HK-2 (cell line): Measurements from ENCODE around the gene PIM3.
A peak's percentile ranks its signal among the peaks of the same experiment; 100 is the strongest.

Experiments used
- DNase-seq: peaks from one replicate; pipeline ENCODE4 v3.0.0-alpha.2; 2018; ENCODE audit not compliant: unreplicated experiment

PIM3 gene

DNA sequence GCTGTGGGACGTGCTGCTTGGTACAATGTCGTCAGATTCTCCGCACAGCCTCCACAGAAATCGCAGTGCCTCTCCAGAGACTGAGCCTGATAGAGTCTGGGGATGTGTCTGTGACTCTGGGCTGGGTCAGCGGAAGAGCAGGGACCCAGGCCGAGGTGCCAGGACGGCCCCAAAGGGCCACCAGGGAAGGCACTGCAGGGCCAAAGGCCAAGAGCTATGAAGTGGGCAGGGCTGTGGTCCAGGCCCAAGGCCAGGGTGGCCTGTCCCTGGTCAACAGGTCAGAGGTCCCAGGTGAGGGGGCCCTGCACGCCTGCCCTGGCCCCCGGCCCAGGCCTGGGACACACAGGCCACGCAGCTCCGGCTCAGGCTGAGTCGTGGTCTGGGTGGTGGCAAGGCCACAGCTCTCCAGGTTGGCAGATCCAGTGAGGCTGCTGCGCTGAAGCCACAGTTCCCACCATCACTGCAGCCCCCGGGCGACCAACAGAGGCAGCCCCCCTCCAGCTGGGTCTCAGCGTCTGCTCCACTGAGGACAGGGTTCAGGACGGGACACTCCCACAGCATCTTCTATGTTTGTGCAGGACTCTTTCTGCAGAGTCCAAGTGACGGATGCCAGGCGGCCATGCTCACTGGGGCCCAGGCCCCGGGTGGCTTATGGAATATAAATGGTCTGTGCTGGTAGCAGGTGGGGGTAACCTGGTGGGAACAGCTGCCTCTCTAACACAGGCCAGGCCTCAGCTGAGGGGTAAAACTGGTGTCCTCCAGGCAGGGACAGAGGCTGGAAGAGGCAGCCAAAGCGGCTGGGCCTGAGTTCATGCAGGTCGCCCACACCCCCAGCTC is 4.8 kb upstream of the PIM3 start:
- DNase-seq: no peak

DNA sequence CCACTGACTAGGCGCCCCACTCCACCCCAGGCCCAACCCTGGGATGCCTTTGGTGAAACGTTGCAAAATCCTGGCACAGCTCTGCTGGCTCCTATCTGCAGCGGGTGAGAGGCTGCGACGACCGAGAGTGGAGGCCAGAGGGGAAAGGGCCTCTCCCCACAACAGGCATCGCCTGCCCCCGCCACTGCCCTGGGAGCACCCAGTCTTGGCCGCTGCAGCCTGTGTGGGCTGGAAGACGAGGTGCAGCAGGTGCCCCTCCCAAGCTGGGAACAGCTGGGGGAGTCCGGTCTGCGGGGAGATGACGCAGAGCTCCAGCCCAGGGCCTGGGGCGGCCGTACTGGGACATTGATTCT is 4.2 kb upstream of the PIM3 start:
- no peak for DNase-seq

DNA sequence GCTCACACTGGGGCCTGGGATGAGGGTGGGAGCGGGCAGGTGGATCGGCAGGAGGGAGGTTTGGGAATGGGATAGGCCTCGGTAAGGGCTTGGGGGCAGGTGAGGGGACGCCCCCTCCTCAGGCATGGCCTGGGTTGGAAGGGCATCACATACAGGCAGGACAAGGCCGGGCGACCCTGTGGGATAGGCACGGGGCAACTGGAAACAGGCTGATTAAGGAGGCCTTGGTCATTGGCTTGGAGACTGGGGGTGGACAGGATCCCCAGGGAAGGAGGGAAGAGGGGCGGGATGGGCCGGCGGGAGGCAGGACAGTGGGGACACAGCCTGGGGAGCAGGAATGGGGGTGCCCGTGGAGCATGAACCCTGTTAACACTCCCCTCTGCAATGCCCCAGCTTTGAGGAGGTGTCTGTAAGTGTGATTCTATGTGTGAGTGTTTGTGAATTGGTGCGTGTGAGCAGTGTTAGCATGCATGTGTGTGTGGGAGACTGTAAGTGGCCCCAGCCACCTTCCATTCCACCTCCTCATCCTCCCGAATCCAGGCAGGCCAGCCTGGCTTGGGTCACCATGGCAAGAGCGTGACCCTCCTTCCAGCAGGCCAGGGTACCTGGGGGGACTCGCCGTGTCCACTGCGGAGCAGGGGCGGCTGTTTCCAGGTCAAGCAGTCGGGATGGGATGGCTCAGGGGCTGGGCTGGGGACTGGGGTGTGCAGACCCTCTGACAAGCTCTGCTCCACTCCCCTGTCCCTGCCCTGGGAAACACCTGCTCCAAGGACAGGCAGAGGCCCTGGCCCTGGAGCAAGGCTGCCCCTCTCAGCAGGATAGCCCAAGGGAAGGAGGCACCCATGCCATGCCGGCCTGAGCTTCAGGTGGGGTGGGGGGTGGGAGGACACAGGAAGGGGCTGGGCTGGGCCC is 3.4 kb upstream of the PIM3 start:
- no peak for DNase-seq

DNA sequence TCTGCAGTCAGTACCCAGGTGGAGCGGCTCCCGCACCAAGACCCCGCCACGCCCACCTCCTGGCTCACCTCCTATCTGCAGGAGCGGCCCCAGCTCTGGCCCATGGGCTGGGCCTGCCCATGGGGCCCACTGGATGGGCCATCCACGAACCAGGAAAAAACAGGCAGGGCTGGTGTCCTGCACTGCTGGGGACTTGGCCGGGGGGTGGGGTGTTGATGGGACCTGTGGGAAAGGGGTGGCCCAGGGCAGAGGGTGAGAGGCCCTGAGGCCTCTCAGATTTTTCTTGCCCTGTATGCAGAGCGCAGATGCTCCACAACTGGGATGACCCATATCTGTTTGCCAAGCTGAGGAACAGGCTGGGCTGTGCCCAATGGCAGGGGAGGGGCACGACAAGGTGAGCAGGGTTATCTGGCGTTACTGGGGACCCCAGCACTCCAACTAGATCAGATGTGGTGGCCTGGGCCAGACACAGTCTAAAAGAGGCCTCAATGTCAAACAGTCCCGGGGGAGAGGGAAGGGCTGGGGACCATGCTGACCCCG is 2.7 kb upstream of the PIM3 start:
- no peak for DNase-seq

DNA sequence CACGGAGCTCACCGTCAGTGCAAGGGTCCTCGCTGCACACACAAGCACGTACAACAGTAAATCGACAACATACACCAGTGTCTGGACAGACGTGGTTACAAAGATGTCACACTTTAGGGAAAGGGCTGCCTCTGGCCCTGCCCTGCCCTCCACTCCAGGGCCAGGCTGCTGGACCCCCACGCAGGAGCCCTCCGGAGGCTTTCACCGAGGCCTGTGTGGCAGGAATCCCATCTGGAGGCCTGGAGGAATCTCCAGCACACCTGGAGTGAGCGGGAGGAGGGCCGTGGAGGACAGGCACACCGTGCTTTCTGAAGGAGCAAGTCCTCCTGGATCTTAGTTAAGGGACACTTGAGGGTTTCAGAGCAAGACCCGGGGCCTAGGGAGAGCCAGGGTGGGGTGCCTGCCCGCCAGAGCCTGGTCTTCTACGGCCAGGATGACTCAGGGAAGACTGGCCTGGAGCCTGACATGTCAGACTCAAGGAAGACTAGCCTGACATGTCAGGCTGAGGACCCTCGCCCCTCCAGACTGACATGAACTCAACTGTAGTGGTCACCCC is 2.1 kb upstream of the PIM3 start:
- DNase-seq: no peak

DNA sequence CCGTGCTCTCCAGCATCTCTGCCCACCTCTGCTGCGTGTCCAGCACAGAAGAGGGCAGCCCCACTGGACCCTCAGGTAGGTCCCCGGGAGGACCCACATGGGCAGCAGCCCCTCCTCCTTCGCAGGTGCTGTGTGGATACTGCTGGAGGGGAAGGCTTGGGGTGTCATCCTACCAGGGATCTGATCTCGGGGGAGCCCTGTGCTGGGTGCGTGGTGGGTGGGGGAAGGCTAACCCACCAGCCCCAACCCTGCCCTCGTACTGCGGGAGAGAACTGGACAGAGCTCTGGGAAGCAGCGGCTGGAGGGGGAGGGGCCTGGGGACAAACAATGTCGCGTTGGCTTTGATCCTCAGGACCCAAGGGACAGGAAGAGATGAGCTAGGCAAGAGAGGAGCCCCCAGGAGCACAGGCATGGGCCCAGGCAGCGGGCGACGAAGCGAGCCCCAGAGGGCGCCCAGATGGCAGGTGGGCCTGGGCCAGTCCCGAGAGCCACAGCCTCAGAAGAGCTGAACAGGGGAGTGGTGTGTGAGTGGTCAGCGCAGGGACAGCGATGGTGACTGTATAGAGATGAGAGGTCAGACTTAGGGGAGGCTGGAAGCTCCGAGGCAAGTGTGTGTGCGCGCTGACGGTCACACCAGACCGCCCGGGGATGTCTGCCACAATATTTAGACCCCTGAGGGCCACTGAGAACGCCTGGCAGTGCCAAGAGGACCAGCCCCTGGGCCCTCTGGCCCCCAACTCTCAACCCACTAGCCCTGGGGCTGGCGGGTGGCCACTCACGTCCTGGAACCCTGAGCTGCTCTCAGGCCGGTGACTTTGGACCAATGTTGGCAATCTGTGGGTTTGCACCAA is 1.4 kb upstream of the PIM3 start:
- no peak for DNase-seq

DNA sequence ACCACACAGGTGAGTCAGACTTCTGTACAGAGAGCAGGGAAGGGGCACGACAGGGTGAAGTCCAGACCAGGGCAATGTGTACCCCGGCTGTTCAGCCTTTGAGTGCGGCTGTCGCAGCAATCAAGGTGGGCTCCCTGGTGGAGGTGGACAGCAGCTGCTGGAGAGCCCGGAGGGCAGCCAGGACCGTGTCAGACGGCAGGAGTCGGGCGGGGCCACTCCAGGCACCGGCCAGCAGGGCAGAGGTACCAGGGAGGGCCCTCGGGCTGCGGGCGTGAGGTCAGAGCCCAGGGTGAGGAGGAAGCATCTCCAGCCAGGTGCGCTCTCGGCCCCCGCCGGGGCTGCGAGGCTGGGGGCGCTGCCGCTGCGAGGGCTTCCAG is 802 bp upstream of the PIM3 start:
- peak; percentile 65 for DNase-seq

DNA sequence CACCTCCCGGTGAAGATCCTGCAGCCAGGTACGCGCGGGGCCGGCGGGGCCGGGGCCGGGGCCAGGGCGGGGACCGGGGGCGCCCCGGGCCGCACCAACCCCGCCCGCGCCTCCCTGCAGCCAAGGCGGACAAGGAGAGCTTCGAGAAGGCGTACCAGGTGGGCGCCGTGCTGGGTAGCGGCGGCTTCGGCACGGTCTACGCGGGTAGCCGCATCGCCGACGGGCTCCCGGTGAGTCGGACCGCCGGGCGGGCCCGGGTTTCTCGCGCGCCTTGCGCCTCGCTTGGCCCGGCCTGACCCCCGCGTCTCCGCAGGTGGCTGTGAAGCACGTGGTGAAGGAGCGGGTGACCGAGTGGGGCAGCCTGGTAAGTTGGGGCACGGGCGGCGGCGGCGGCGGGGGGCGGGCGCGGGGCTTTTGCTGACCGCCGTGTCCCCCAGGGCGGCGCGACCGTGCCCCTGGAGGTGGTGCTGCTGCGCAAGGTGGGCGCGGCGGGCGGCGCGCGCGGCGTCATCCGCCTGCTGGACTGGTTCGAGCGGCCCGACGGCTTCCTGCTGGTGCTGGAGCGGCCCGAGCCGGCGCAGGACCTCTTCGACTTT is 531 bp downstream of the PIM3 start:
- DNase-seq: no peak

DNA sequence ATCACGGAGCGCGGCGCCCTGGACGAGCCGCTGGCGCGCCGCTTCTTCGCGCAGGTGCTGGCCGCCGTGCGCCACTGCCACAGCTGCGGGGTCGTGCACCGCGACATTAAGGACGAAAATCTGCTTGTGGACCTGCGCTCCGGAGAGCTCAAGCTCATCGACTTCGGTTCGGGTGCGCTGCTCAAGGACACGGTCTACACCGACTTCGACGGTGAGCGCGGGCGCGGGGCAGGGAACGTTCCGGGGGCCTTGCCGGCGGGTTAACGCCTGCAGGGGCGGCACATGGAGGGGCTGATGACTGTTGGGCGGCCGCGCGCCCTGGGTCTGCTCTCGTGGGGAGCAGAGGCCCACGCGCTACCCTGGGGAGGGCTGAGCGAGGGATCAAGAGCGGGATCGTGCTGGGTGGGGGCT is 1.0 kb downstream of the PIM3 start:
- DNase-seq: no peak

DNA sequence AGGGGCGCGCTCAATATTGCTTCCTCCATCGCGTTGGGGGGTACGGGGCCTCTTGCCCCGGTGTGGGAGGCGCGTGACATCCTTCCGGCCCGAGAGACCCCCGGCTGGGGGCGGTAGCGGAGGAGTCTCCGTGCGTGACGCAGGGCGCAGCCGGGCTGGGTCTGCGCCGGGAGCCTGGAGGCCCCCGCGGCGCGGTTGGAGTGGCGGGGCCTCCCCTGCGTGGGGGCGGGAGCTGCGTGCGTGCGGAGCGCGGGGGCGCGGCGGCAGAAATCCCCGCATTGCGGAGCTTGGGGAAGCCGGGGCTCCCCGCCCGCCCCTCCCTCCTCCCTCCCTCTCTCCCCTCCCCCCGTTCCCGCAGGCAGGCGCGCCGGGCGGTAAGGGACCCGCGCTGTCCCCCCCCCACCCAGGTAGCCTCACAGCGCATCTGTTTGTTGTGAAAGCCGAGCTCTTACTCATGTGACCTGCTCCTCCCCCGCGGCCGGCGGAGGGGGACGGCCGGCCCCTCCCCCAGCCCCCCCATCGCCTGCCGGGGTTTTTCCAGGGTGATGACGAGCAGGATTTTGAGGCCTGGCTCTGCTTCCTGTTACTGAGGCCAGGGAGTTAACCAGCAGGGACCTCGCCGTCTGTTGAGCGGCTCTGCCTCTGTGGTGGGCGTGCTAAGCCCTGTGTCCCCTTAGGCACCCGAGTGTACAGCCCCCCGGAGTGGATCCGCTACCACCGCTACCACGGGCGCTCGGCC is 1.6 kb downstream of the PIM3 start:
- DNase-seq: peak; percentile 91

DNA sequence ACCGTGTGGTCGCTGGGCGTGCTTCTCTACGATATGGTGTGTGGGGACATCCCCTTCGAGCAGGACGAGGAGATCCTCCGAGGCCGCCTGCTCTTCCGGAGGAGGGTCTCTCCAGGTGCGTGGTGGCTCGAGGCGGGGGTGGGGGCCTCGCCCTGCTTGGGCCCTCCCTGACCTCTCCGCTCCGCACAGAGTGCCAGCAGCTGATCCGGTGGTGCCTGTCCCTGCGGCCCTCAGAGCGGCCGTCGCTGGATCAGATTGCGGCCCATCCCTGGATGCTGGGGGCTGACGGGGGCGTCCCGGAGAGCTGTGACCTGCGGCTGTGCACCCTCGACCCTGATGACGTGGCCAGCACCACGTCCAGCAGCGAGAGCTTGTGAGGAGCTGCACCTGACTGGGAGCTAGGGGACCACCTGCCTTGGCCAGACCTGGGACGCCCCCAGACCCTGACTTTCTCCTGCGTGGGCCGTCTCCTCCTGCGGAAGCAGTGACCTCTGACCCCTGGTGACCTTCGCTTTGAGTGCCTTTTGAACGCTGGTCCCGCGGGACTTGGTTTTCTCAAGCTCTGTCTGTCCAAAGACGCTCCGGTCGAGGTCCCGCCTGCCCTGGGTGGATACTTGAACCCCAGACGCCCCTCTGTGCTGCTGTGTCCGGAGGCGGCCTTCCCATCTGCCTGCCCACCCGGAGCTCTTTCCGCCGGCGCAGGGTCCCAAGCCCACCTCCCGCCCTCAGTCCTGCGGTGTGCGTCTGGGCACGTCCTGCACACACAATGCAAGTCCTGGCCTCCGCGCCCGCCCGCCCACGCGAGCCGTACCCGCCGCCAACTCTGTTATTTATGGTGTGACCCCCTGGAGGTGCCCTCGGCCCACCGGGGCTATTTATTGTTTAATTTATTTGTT is 2.4 kb downstream of the PIM3 start:
- DNase-seq: no peak

DNA sequence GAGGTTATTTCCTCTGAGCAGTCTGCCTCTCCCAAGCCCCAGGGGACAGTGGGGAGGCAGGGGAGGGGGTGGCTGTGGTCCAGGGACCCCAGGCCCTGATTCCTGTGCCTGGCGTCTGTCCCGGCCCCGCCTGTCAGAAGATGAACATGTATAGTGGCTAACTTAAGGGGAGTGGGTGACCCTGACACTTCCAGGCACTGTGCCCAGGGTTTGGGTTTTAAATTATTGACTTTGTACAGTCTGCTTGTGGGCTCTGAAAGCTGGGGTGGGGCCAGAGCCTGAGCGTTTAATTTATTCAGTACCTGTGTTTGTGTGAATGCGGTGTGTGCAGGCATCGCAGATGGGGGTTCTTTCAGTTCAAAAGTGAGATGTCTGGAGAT is 3.1 kb downstream of the PIM3 start:
- DNase-seq: no peak

DNA sequence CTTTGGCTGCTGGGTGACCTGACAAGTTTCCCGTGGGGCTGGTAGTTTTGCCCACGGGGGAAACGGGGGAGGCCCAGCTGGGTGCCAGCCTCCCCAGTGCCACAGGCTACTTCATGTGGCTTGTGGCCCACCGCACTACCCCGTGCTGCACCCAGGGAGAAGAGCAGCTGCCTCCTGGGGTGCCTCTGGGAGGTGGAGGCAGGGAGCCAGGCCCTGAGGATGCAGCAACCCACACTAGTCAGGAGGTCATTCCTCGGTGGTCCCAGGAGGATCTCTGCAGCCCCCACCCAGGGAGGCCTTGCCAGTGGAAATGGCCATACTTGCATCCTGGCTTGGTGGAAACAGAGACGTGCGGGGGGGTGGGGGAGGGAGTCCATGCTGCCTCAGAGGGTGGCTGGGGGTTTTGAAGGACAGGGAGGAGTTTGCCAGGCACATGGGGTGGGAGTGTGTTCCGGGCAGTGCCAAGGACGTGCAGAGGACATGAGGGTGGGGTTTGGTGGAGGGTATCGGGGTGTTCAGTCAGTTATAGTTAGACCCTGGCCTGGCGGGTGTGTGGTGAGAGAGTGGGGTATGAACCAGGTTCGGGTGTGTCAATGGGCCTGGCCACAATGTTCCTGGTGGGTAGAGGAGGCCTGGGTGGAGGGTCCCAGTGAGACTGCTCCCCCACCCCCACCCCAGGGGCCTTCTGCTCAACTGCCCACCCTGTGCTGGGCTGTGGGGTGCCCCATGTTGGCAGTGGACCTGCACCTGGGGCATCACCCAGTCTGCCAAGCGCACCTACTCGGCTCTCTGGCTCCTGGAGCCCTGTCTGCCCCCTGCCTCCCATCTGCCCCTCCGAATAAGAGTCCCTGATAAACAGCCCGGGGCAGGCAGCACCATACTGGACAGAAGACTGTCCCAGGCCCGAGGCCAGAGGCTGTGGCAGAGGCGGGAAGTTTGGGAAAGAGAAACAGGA is 3.8 kb downstream of the PIM3 start:
- no peak for DNase-seq

DNA sequence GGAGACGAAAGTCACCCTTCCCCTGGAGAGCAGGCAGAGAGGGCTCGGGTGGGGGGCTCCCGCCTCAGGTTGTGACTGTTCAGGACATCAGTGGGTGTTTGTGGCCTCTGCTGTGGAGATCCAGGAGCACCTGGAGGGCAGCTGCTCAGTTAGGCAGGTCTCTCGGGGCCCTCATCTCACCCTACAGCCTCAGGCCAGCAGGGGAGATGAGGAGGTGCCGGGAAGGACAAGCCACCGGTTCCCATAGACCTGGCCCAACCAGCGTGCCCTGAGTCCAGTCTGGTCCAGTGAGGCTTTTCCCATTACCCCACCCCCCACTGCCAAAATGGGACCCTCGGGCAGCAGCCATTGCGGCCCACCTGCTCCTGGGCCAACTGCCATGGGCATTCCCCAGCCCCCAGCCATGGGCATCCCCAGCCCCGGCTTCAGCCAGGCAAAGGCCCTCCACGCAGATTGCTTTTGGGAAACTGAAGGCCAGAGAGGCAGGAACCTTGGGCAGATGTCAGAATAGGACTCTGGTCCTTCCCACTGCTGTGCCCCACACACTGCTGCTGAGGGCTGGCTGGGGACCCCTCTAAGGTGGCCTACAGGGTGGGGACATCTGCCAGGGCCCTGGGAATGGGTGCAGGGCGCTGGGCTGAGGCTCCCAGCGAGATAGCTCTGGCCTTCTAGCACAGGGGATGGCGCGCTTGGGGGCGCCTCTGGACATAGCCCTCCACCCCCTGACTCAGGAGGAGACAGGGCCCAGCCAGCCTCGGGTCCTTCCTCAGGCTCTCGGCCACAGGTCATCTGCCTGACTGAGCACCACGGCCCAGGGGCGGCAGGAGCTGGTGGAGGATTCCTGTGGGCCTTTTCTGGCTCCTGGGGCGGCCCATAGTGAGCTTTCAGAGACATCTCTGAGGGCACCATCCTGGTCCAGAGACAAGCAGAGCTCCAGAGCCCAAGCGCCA is 4.8 kb downstream of the PIM3 start:
- DNase-seq: no peak

DNA sequence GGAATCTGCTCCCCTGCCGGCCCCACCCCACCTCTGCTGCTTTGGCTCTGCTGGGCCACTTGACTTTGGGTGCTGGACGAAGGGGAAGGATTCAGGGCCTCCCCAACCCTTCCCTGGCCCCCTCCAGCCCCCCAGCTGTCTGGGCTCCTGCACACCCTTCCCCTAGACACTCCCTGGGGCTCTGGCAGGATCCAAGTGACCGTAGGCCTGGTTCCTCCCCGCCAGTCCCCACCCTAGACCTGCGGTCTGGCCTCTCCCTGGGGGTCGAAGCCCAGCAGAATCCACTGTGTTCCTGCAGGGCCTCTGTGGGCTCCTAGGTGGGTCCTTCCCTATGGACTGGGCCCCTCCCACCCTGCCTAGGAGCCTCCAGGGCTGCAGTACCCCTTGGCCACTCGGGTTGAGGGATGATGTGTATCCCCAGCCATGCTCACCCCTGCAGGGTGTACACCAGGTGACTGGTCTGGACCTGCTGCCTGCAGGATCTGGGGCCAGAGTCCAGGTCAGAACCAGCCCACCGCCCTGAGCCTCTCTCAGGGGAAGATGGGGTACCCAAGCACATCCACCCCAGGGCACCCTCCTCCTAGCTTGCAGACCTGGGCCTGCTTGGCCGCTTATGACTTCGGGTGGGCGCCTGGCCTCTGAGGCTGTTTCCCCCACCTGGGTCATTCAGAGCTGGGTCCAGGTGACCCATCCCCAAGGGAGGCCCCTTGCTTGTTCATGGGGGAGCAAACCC is 5.6 kb downstream of the PIM3 start:
- DNase-seq: no peak
